GM19372 (cell line): ENCODE measurements around the gene CREB3L4.

Experiments
- ATAC-seq: cut with Tn5 transposase; IDR thresholded peaks from one replicate; pipeline ENCODE4 v1.9.1; 2021; ENCODE audit warnings: mild to moderate bottlenecking, low read depth, moderate library complexity; ENCODE audit not compliant: unreplicated experiment

Gene CREB3L4, protein sequence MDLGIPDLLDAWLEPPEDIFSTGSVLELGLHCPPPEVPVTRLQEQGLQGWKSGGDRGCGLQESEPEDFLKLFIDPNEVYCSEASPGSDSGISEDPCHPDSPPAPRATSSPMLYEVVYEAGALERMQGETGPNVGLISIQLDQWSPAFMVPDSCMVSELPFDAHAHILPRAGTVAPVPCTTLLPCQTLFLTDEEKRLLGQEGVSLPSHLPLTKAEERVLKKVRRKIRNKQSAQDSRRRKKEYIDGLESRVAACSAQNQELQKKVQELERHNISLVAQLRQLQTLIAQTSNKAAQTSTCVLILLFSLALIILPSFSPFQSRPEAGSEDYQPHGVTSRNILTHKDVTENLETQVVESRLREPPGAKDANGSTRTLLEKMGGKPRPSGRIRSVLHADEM

DNA sequence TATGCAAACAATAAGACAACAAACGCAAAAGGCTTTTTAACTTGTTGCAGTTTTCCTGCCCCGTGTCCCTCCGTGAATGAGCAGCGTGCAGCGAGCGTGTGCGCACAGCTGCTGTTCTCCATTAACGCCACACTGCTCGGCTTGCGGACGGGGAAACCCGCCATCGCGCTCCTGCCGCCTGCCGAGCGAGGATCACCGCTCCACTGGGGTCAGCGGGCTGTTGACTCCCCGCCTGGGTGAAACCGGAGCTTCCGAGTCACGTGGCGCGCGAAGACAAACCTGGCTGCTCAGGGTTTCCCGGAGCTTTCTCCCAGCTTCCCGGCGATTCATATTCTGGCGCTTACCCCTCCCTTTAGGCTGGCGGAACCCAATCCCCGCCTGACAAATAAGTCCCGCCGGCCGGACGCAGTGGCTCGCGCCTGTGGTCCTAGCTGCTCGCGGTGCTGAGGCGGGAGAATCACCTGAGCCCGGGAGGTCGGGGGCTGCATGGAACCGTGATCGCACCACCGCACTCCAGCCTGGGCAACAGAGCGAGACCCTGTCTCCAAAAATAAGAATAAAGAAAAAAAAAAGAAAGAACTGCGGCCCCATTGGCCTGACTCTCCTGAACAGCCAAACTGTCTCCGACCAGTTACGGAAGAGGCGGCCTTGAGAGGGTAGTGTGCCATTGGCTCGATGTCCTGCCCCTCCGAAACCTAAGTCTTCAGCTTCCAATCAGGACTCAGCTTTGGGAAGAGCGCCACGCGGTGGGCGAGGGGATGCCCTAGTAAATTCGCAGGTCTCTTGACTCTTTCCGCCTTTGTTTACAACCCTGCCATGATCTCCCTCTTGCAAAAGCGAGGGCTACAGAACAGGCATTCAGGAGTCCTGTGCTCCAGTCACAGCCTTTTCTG, at the start of gene CREB3L4:
Gene CREB3L4 (plus strand): TSS at position 796 of the 893 bp plus-strand sequence. CDS start 624 bp downstream, outside the sequence.
- ATAC-seq = peak; percentile 74

DNA sequence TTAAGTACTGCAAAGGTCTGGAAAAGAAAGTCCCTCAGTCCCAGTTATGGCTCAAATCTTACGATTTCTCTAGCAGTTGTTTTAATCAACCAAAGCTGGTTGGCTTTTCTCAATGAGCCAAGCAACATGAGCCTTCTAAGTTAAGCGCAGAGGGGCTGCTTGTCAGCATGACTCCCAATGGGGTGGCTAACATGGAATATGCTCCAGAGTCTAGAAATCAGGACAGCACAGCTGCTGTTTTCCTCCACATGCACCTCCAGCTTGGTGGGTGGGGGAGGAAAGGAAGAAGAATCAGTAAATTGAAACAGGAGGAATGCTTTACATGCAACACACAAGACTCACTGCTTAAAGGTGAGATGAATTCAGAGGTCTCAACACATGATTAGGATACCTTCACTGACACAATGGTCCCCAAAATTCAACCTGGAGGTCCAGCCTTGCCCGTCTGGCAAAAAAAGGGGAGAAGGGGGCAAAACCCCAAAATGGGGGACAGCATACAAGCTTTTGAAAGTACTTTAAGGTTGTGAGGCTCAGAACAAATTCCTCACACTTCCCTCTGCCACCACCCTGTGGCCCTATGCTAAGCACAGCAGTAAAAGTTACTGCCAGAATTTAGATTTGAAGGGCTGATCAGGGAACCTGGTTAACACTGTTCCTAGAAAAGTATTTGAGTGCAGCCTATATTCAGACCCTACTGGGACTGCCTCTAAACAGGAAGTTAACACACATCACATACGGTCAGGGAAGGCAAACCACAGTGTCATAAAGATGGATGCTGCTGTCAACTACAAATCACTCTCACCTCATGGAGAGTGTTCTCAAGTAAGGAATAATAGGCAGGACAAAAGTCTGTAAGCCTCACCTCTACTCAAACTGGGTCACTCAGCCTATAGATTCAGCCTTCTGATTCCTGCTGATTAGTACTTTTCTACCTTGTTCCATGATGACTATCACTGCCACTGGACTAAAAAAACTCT, 47.5 kb upstream of the CREB3L4 start:
- no peak for ATAC-seq

DNA sequence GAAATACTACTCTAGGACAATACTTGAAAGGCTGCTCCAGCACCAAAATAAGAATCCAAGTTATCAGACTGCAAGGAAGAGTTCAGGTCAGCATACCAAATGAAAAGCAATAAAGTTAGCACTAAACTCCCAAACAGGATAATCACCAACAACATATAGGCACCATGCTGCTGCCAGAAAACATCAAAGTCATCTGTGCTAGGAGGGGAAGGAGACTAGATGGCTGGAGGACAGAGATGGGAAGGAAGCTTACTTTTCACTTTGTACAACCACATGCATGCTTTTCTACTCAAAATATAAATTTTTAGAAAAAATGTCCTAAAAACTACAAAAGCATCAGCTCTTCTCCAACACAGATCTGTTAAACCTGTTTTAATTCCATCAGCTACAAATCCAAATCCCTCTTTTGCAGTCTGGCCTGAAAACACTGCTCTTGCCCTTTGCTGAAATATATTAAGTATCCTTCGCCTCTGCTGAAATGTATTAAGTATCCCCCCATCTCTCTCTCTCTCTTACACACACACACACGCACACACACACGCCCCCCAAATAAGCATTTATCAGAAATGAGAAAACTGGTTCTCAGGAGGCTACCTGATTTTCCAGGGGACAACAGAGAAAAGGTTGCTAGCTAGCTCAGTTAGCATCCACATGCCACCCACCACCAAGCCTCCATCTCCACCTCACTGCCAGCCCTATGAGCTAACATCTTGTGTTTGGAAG, 46.5 kb upstream of the CREB3L4 start:
- no peak for ATAC-seq

DNA sequence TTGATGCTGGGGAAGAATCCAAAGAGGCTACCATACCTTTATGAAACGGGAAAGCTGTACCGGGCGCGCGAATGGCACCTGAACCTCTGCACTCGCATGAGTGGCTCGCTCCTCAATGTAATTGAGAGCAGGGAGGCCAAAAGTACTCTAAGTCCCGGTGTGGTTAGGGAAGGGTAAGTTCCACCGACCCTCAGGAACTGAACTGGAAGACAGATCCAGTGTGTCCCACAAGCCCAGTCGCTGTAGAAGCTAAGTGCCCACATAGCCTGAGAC, 46.0 kb upstream of the CREB3L4 start:
- ATAC-seq = no peak

DNA sequence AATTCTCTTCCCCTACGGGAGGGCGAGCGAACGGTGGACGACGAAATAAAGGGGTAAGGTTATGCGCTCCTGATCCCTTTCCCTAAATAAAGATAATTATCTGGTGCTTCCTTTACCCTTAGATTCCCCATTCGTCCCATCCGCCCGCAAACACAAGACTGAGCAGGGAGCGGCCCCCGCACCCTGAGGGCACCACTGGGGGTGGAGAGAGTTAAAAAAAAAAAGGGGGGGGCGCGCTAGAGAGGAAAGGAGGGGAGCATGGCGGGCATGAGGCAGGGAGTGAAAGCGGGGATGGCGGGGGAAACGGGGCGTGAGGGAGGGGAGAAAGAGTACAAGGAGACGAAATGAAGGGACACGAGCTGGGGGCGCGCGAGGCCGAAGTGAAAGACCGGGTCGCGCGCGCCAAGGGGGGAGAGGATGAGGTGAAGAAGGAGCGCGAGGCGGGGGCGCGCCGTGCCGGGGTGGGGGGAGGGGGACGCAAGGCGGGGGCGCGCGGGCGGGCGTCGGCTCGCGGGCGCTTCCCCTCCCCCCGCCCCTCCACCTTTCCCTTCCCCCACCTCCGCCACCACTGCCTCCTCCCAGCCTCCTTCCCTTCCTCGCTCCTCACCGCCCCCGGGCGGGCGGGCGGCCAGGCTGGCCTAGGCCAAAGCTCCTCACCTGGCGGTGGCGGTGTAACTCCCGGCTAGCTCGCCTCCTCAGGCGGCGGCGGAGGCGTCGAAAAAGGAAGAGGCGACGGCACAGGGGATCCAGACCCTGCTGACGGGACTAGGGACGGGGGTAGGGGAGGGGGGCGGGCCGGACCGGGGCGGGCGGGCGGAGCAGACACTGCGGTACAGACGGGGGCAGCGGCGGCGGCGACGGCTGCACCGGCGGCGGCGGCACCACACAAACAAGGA, 45.4 kb upstream of the CREB3L4 start:
- peak; percentile 25 for ATAC-seq

DNA sequence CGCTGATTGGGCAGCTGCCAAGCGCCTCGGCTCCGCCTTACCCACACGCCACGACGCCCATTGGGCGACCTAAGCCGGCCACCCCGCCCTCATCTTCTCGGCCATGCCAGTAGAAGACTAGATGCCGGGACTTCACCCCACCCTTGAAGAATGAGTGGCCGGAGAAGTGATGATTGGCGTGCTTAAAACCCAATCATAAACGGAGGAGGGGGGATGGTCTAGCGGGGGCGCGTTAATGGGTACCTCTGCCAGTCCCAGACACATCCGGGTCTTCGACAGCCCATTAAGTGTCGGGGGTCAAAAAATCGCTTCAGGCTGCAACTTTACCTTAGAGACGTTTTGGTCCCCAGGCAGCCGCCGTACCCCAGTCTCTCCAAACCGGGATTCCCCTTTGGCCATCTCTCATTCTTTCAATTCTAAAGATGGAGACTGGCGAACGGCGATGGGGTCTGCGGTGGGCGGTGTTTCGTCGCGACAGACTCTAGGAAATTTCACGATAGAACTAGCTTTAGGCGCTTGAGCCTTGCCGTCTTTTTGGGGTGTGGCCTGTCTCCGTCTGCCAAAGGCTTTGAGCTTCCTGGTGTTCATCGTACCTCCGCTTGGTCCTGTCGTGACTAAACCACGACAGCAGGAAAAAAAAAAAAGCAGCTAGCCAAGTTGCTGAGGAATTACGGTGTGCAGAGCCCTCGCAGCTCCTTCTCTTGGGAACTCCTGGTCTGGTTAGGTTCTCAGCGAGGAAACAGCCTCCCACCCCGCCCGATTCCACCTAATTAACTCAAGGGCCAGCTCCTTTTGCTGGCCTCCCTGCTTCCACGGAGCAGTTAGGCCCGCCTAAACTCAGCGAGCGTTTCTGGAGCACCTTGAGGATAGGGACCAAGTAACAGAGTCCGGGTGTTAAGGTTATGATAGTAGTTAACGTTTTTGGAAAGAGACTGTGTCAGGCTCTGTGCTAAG, 44.5 kb upstream of the CREB3L4 start, which contains the start of gene GATAD2B:
Gene GATAD2B (minus strand): TSS at position 1 of the 954 bp plus-strand sequence. CDS start 94,625 bp downstream, outside the sequence.
- ATAC-seq = peak; percentile 96

DNA sequence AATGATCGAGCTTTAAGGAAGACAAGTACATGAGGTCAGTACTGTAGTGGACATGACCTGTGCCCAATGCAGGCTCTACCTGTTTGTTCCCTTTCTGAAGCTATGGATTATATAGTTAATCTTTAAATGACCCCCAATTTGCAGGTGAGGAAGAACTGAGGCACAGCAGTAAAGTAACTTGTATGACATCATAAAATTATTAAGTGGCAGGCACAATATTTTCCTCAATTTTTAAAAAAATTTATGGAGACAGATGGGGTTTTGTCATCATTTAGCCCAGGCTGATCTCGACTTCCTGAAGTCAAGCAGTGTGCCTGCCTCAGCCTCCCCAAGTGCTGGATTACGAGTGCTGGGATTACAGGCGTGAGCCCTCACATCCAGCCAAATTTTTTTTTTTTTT, 41.3 kb upstream of the CREB3L4 start:
- no peak for ATAC-seq

DNA sequence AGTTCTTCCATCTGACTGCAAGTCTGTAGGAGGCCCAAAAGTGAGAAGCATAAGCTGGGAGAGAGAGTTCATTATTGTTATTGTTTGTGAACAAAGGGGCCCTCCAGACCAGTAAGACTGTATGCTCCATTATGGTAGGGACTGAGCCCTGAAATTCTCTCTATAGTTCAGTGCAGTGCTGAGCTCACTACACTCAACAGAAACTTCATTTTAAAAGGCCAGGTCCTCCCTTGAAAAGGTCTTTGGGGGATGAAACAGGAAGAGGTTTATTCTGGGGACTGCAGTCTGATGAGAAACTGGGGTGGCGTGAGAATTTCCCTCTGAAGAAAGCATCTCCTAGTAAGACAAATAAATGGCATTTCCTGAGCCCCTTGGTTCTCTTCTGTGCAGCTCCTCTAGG, 39.5 kb upstream of the CREB3L4 start:
- no peak for ATAC-seq

DNA sequence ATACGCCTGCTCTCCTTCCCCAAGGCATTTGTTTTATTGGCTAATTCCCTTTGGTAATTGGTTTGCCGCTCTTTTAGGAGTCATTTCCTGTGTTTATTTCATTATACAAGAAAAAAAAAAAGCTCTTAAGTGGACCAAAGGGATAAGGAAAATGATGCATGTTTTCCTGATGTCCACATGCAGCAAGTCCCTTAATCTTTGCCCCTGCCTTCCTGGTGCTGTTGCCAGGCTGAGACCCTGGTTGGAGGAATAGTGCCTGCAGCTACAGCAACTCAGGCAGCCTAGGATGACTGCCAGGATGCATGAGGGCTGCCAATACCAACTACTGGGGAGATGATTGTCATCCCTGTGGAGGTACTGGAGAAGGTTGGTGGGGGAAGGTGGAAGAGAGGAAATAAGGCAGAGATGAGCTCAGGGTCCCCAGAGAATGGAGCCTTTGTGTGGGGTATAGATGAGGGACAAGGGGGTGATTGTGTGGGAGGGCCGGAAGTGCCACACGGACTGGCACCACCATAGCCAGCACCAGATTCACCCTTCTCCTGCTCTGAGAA, 38.8 kb upstream of the CREB3L4 start:
- no peak for ATAC-seq

DNA sequence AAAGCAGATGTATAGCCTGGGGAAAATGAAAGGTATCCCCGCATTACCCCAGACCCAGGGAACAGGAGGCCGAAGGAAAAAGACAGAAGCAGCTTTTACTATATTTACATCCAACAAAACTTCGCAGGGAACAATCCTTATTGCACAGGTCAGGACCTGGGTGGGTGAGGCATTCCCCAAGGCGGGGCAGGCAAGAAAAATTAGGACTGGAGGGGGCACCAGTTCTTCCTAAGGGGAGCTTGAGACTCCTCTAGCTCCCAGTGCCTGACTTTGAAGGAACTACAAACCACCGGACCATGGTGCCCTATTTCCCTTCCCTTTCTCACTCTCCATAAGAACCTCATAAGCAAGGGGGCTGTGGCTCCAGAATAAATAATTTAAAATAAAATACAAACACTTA, 38.3 kb upstream of the CREB3L4 start:
- ATAC-seq = no peak

DNA sequence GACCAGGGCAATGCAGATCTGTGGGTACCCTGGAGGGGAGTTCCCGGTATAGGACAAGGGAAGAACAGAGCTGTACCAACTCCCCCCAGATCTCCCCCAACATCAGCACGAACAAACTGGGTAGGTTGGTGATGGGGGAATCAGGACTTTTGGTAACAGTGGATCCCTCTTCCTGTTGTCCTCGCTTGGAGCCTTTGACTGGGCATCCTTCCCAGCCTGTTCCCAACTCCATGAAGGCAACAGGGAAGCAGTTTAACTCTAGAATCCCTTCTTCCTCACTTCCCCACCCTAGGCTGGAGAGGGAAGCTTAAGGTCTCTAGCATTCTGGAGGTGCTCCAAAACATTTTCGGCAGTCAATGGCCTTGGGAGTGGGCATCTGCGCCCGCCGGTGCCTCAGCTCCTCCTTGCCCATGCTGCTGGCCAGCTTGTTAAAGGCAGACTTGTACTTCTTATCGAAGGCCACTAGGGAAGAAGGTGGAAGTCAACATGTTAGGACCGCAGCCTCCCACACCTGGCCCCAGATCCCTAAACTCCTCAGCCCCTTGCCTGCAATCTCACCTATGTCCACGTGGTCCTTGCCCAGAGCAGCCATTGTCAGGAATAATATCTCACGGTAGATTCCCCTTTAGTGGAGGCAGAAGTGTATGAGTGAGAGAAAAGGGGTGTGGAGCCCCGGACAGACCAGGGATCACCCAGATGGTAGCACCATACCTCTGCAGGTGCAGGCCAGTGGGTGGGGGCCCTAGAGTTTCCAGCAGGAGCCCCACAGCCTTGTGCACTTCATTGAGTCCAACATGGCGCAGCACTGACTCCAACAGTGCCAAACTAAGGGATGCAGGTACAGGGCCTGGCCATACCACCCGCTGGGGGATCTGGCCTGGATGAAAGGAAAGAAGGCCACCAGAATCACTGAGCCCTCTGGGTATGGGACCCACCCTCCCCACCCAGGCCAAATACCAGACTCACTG, 37.4 kb upstream of the CREB3L4 start:
- ATAC-seq = no peak

DNA sequence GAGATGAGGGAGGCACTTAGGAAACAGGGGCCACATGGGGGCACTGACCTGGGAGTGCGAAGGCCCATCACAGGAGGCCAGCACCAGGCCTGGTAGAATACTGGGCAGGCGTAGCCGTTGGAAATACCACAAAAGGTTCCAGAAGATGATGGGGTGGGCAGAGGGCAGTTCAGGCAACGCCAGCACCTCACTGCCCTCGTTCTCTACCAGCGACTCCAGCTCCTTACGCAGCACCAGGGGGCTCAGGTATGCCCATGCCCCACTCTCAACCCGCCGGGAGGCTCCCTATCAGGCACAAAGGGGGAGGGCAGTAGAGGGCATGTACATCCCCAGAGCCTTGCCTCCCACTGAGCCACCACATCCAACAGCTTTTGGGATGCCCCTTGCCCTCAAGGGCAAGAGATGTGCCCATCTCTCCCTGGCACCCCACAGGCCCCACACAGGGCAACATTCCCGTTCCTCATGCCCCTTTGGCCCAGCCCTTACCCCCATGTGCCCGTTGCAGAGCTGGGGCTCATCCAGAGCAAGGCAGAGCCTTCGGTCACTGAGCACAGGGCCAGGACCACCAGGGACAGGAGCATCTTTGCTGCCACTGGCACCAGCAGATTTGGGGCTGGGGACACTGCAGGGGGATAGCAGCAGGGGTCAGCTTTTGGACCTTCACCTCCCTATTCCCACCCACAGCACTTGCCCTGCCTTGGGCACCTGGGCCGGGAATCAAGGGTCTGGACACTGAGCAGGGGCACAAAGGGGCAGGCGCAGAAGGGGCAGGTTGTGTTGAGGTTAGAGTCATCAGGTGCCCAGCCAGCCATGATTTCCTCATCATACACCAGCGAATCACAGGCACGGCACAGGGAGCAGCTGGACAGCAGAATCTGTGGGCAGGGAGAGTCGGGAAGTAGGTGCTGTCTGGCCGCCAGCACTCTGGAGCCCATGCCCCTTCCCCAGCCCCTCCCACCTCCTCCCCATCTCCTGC, 35.3 kb upstream of the CREB3L4 start:
- ATAC-seq = no peak

DNA sequence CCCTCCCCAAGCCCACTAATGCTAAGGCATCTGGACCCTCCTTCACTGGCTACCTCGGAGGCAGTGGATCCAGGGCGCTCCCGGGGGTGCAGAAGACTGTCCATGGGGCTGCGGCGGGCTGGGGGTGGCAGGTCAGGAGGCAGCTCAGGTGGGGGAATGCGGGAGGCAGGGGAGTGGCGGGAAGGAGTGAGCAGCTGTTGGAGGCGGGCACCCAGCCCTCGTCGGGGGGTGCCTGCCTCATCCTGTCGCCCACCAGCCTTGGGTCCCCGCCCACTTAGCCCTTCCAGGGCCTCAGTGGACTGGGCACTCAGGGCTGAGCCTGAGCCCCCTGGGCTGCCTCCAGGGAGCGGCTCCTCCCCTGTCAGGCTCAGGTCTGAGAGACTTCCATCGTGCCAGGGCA, 34.3 kb upstream of the CREB3L4 start:
- ATAC-seq = no peak

DNA sequence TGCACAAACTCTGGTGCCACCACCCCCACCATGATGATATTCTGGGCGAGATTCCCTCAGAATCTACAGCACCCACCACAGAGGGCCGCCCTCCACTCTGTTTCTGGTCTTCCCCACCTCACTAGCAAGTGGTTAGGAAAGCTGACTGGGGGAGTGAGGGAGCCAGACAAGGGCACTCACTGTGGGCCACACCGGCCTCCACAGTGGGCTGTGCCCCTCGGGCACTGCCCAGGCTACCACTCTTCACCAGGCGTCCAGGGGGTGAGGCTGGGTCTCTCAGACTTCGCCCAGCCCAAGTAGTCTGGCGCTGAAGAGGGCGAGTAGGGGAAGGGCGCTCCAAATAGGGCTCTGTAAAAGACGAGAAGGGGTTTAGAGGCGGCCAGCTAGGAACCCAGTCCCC, 33.7 kb upstream of the CREB3L4 start:
- no peak for ATAC-seq

DNA sequence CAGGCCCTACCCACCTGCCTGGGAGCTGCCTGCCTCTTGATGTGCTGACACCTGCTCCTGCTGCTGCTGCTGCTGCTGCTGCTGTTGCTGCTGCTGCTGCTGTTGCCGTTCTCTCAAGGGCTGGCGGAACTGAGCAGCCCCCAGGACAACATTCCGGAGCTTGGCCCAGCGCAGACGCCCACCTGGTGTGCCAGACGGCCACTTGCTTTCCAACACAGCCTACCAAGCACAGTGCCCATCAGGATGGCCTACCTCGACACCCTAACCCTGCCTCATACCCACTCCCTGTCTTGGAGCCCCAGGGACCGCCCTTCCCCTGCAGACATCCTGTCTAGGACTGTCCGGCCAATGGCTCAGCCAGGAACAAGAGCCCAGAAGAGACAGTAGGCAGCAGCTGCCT, 33.0 kb upstream of the CREB3L4 start:
- no peak for ATAC-seq
